ENCODE results near the gene CCDC7. TPM values are rescaled to one million over a fixed set of nuclear protein-coding genes. Genes with fewer than 3 reads are reported as not detected.
"Not testable (repeated sequence)": the region's sequence is repeated elsewhere in the genome, so short reads cannot be mapped to it uniquely, and the experiment has no call there.

CCDC7 gene
- total RNA-seq, 1 experiment from 2014 or later, result 1.2 TPM

- ChIA-PET CTCF (no interaction called here), POLR2A (no interaction called here)
- intact Hi-C loops (cut with micrococcal nuclease; ENCODE audit: unreplicated experiment), result no loop called here
- no peaks in the 10 kb centered on the region for H3K4me1 ChIP-seq
- Mint-ChIP-seq H3K4me3 (ENCODE audit: unreplicated experiment) (no peak overlapping the region), H3K36me3 (ENCODE audit: insufficient read depth, unreplicated experiment) (no peaks in the 10 kb centered on the region), H3K27me3 (ENCODE audit: insufficient read depth, unreplicated experiment) (no peaks in the 10 kb centered on the region), H3K4me1 (ENCODE audit: low read depth, unreplicated experiment) (no peaks in the 10 kb centered on the region), H3K9me3 (ENCODE audit: unreplicated experiment) (no peaks in the 10 kb centered on the region), H3K27ac (ENCODE audit: unreplicated experiment) (no peak overlapping the region)
- H3K27me3 ChIP-seq (replicated peaks; ENCODE audit: control insufficient read depth, insufficient read depth, low read length), result no peaks in the 10 kb centered on the region
- no TSS peak for BruUV-seq (replicated peaks)
- DNase-seq, result no peak
- TF ChIP-seq CTCF (IDR thresholded peaks at IDR 0.05; ENCODE audit: insufficient read depth in 1 of 2, low read depth in 1 of 2, low read length in 1 of 2, severe bottlenecking in 1 of 2, unreplicated experiment in 1 of 2), result no peak
- H3K36me3 ChIP-seq (ENCODE audit: control insufficient read depth, insufficient read depth, low read length), result no peaks in the 10 kb centered on the region
- no peaks in the 10 kb centered on the region for H3K9me3 ChIP-seq
- H3K4me3 ChIP-seq (ENCODE audit: low read depth, low read length), result no peak overlapping the region
Measured at GRCh38 chr10:32471232-32471631, 25.3 kb downstream of the CCDC7 start.

- intact Hi-C loops (cut with micrococcal nuclease; ENCODE audit: unreplicated experiment), result no loop called here
- TF ChIP-seq CTCF (IDR thresholded peaks at IDR 0.05; ENCODE audit: insufficient read depth in 1 of 2, low read depth in 1 of 2, low read length in 1 of 2, severe bottlenecking in 1 of 2, unreplicated experiment in 1 of 2), result no peak
- no peak overlapping the region for H3K4me3 ChIP-seq (ENCODE audit: low read depth, low read length)
Measured at GRCh38 chr10:32477499-32477898, 31.6 kb downstream of the CCDC7 start.

GRCh38 chr10:32481606-32482005, 35.7 kb downstream of the CCDC7 start:
- no peak overlapping the region for H3K4me3 Mint-ChIP-seq (ENCODE audit: unreplicated experiment)
- Histone ChIP-seq H3K27me3 (replicated peaks; ENCODE audit: control insufficient read depth, insufficient read depth, low read length) (no peaks in the 10 kb centered on the region), H3K4me1 (no peaks in the 10 kb centered on the region), H3K36me3 (ENCODE audit: control insufficient read depth, insufficient read depth, low read length) (no peaks in the 10 kb centered on the region), H3K9me3 (no peaks in the 10 kb centered on the region), H3K4me3 (ENCODE audit: low read depth, low read length) (no peak overlapping the region)
- BruUV-seq (replicated peaks), result no TSS peak
- peaks cover 5% of the 10 kb centered on the region for H3K27me3 Mint-ChIP-seq (ENCODE audit: insufficient read depth, unreplicated experiment)
- ChIA-PET POLR2A (no interaction called here), CTCF (no interaction called here)
- no peak overlapping the region for H3K27ac Mint-ChIP-seq (ENCODE audit: unreplicated experiment)
- no peak for TF ChIP-seq CTCF (IDR thresholded peaks at IDR 0.05; ENCODE audit: insufficient read depth in 1 of 2, low read depth in 1 of 2, low read length in 1 of 2, severe bottlenecking in 1 of 2, unreplicated experiment in 1 of 2)
- intact Hi-C loops (cut with micrococcal nuclease; ENCODE audit: unreplicated experiment), result no loop called here
- DNase-seq, result no peak
- no peaks in the 10 kb centered on the region for H3K36me3 Mint-ChIP-seq (ENCODE audit: insufficient read depth, unreplicated experiment)
- H3K9me3 Mint-ChIP-seq (ENCODE audit: unreplicated experiment), result peaks cover 22% of the 10 kb centered on the region
- no peaks in the 10 kb centered on the region for H3K4me1 Mint-ChIP-seq (ENCODE audit: low read depth, unreplicated experiment)

More at GRCh38 chr10:32477499-32477898, 31.6 kb downstream of the CCDC7 start:
- Histone ChIP-seq H3K9me3 (no peaks in the 10 kb centered on the region), H3K36me3 (ENCODE audit: control insufficient read depth, insufficient read depth, low read length) (no peaks in the 10 kb centered on the region), H3K4me1 (no peaks in the 10 kb centered on the region), H3K27me3 (replicated peaks; ENCODE audit: control insufficient read depth, insufficient read depth, low read length) (no peaks in the 10 kb centered on the region)
- ChIA-PET CTCF (no interaction called here), POLR2A (no interaction called here)
- Mint-ChIP-seq H3K4me1 (ENCODE audit: low read depth, unreplicated experiment) (no peaks in the 10 kb centered on the region), H3K36me3 (ENCODE audit: insufficient read depth, unreplicated experiment) (no peaks in the 10 kb centered on the region), H3K27me3 (ENCODE audit: insufficient read depth, unreplicated experiment) (peaks cover 5% of the 10 kb centered on the region), H3K9me3 (ENCODE audit: unreplicated experiment) (peaks cover 16% of the 10 kb centered on the region), H3K4me3 (ENCODE audit: unreplicated experiment) (no peak overlapping the region), H3K27ac (ENCODE audit: unreplicated experiment) (no peak overlapping the region)
- BruUV-seq (replicated peaks), result no TSS peak
- no peak for DNase-seq

GRCh38 chr10:32483019-32483502, 37.1 kb downstream of the CCDC7 start:
- peaks cover 22% of the 10 kb centered on the region for H3K9me3 Mint-ChIP-seq (ENCODE audit: unreplicated experiment)
- intact Hi-C loops (cut with micrococcal nuclease; ENCODE audit: unreplicated experiment), result not testable (repeated sequence)

GRCh38 chr10:32488038-32488437, 42.1 kb downstream of the CCDC7 start:
- intact Hi-C loops (cut with micrococcal nuclease; ENCODE audit: unreplicated experiment); H3K4me1 ChIP-seq; H3K36me3 Mint-ChIP-seq (ENCODE audit: insufficient read depth, unreplicated experiment); H3K27ac Mint-ChIP-seq (ENCODE audit: unreplicated experiment); H3K4me1 Mint-ChIP-seq (ENCODE audit: low read depth, unreplicated experiment); H3K9me3 ChIP-seq; H3K27me3 ChIP-seq (replicated peaks; ENCODE audit: control insufficient read depth, insufficient read depth, low read length); DNase-seq; H3K36me3 ChIP-seq (ENCODE audit: control insufficient read depth, insufficient read depth, low read length); H3K9me3 Mint-ChIP-seq (ENCODE audit: unreplicated experiment); POLR2A ChIA-PET; H3K4me3 ChIP-seq (ENCODE audit: low read depth, low read length); H3K4me3 Mint-ChIP-seq (ENCODE audit: unreplicated experiment); H3K27me3 Mint-ChIP-seq (ENCODE audit: insufficient read depth, unreplicated experiment); BruUV-seq (replicated peaks); CTCF ChIA-PET: not testable (repeated sequence)

More at GRCh38 chr10:32483019-32483502, 37.1 kb downstream of the CCDC7 start:
- CTCF ChIA-PET; H3K27me3 Mint-ChIP-seq (ENCODE audit: insufficient read depth, unreplicated experiment); POLR2A ChIA-PET; H3K27me3 ChIP-seq (replicated peaks; ENCODE audit: control insufficient read depth, insufficient read depth, low read length); DNase-seq; H3K36me3 ChIP-seq (ENCODE audit: control insufficient read depth, insufficient read depth, low read length); H3K4me3 Mint-ChIP-seq (ENCODE audit: unreplicated experiment); H3K27ac Mint-ChIP-seq (ENCODE audit: unreplicated experiment); H3K36me3 Mint-ChIP-seq (ENCODE audit: insufficient read depth, unreplicated experiment); H3K4me1 ChIP-seq; H3K4me3 ChIP-seq (ENCODE audit: low read depth, low read length); H3K9me3 ChIP-seq; H3K4me1 Mint-ChIP-seq (ENCODE audit: low read depth, unreplicated experiment); BruUV-seq (replicated peaks): not testable (repeated sequence)
